Fibroblast of skin of back (primary cell): ENCODE data around the gene USP7.

Experiments
- DNase-seq: peaks from one replicate; pipeline ENCODE4 v3.0.0-alpha.2; 2013

The USP7 gene

DNA sequence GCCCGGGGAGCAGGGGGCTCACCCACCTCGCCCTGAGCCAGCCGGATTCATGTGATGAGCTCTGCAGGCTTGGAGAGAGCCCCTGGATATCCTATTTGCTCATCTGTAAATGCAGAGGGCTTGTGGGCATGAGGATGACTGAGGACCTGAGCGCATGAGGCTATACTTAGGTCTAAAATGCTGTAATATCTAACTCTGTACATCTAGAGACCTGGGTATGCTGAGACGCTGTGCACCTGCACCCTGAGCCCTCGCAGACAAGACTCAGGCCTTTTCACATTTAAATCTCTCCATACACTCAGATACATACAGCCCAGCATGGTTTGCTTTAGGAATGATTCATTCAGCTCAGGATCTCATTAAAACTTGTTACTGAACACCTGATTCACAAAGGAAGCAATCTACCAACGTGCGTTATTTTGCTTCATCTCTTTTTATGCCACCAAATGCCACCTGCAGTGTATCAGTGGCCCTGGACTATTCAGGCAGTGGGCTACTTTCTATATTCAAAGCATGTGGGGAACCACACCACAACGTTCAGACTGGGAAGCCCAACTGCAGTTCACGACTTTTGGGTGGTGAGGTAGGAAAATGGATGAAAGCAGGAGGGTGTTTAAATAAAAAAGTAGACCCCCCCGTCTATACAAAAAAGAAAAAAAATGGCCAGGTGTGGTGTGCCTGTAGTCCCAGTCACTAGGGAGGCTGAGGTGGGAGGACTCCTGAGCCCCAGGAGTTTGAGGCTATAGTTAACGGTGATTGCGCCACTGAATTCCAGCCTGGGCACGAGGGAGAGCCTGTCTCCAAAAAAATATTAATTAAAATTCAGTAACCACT lies 12.0 kb downstream of the USP7 start:
- no peak for DNase-seq

DNA sequence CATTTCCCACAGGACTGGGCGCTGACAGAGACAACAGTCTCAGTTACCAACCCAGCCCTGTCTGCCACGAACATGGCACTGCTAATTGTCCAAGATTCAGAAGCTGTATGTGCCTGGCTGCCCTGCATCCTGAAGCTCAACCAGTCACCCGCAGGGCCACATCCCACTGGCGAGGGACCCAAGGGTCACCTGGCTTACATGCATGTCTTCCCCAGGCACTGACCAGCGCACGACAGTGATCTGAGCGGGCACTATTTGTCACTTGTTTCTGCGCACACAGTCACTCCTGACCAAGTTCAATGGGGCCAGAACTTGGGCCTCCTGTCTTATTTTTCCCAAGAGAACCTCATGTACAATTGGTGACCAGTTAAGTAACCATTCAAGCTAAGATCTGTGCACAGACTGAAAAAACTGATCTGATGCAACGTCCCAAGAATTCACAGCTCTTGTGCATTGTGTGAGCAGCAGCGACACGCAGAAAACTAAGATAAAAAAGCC lies 13.1 kb downstream of the USP7 start:
- peak; percentile 60 for DNase-seq

DNA sequence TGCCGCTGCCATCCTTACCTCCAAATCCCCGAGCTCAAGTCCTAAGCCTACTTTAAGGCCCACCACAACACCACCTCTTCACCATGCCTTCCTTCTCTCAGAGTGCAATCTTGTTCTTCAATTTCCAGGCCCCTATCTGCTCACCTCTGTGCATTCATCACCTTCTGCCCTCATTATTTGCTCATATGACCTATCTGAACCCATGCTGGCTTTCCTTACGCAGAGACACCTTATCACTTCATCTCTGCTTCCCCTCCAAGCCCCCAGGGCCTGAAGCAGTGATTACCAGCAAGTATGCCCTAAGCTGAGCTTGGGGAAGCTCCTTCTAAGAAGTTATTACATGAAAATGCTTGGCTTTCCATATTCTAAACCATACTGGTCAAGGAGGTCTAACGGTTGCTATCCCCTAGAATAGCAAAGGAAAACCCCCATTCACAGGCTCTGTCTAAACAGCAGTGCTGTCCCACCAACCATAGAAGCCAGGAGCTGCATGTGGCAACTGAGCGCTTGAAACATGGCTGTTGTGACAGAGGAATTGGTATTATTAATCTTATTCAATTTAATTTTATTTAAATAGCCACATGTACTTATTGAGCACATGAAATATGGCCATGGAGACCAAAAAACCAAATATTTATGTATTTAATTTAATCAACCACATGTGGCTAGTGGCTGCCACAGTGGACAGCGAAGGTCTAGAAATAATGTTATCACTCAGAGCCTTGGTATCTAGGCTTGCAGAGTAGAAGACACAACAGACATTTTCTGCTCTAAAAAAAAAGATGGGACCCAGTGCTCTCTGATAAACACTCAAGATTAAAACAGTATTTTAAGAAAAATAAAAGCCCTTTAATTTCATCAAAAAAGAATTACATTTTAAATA lies 13.9 kb downstream of the USP7 start:
- DNase-seq = no peak

DNA sequence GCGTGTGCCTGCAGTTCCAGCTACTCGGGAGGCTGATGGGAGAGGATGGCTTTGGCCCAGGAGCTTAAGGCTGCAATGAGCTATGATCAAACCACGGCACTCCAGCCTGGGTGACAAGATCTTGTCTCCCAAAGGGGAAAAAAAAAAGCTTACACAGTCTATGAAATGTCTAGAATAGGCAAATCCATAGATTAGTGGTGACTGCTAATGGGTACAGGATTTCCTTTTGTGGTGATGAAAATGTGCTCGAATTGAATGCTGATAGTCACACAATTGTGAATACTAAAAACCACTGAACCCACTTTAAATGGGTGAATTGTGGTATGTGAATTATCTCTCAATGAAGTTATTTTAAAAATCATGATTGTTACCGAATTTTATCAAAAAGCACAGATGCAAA lies 14.9 kb downstream of the USP7 start:
- no peak for DNase-seq

DNA sequence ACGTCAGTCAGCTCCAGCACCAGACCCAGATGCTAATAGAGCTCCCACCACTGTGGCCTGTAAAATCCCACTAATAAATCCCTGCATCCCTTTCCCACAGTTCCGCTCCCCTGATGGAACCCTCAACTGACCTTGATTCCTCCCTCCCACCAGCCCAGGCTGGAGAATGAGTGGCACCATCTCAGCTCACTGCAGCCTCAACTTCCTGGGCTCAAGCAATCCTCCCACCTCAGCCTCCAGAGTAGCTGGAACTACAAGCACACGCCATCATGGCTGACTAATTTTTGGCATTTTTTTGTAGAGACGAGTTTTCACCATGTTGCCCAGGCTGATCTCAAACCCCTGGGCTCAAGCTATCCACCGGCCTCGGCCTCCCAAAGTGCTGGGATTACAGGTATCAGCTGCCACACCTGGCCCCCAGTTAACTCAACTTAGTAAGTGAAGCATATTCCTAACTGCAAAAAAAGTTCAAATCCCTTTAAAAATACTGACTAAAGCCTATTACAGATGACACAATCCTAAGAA lies 15.6 kb downstream of the USP7 start:
- DNase-seq = no peak

DNA sequence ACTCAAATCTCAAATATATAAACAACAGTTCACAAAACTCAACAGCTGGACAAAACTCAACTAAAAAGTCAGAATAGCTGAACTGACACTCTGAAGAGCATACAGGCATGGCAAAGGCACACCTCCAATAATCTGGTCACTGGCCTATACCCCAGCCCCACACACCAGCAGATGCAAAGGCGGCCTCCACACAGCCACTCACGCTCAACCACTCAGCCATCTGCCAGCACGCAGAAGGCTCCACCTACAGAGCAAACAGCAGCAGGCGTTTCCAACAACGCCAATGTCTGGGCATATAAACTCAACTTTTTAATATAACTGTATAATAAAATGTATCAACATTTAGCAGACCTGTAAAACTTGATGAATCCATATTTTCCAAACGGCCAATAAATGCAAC lies 17.2 kb downstream of the USP7 start:
- no peak for DNase-seq

DNA sequence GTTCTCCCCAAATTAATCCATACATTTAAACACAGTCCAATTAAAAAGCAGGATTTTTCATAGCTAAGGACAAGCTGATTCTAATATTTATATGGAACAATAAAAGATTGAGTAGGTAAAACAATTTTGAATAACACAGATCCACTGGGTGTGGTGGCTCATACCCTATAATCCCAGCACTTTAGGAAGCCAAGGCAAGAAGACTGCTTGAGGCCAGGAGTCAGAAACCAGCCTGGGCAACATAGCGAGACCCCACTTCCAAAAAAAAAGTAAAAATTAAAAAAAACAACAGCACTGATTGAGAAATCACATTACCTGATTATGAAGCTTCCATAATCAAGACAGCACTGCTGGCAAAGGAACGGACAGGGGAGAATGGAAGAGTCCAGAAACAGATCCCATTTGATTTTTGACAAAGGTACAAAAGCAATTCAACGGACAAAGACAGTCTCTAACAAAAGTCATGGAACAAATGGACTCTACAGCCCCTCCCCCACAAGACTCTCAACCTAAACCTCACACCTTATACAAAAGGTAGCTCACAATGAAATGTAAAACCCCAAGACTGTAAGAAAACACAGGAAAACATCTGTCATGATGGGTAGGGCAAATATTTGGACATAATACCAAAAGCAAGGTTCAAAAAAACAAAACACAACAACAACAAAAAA lies 17.9 kb downstream of the USP7 start:
- DNase-seq = no peak

DNA sequence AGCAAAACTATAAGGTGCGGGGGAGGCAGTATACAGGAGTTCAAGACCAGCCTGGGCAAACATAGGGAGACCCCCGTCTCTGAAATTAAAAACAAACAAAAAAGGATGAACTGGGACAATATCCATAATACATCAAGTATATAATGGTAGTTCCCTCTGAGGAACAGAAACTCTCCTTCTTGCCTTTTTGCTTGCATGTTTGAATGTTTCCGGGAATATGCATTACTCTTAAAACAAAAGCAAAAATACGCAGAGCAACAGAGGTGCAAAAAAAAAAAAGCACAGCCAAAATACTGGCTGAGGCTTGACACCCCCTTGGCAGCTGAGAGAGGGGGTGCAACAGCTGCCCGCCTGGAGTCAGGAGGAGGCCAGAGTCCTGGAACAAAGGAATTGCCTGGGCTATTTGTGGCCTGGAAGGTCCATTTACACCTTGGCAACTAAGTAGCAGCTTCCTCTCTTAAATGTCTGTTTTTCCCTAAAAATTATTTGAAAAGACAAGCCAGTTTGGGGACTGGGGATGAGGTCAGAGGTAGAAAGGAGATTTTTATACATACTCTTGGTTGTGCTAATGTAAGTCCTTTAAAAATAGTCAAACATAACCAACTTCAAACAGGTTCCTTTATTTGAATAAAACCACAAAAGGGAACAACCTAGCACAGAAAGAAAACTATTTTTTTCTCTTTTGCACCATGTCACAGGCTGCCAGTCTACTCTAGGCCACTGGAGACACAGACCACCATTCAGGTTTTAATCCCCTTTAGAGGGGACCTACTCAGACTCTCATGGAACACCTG lies 19.5 kb downstream of the USP7 start:
- DNase-seq = no peak

DNA sequence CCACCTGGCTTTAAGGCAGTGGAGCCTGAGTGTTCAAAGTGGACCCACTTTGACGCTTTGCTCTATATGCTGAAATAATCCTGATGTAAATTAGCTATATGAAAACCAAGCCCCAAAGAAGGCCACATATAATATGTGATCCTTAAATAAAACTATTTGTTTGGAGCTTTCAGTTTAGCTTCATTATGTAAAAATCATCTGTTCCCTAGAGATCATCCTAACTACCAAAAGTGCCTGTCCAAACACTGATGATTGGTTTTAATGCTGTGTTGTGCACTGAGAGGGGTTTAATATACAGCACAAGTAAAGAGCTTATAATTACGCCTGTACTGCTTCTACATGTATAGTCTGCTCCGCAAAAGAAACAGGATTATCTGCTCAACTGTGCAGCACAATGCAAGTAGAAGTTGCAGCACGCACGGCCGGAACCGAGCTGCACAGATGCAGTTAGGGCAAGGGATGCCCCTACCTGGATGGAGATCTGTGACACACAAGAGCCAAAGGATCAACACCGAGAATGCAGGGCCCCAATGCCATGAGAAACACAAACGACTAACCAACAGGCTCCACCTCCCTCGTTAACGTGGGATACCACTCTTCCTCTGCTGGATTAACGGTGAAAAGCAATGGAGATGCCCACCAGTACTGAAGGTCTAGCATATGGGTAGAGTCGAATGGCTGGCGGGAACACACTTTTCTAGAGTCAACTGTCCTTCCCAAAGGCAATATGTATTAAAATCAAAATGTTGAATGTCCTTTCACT lies 20.5 kb downstream of the USP7 start:
- DNase-seq = no peak

DNA sequence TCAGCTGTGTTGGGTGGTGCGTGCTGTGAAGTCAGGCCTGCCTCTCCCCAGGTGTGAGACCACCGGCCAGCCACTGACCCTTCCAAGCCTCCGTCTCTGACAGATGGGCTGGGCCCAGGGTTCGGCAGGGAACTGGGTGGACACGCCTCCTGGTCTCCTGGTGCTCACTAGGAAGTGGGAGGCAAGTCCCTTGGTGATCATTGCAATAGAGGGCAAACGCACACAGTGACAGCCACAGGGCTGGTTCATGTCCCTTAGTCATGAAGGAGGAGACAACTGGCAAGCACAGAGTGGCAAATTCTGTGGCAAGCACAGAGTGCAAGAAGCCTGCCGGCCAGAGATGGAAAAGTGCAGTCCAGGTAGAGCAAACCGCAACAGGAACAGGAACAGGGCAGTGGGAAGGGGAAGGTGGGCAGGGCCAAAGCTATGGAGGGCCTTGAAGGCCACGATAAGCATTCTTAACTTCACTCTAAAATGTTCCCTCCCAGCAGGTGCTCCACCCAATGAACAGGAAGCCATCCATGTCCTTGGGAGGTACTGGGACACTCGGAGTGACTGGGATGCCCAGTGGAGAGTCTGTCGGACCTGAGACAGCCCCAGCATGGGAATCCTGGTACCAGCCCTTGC lies 21.9 kb downstream of the USP7 start:
- no peak for DNase-seq

DNA sequence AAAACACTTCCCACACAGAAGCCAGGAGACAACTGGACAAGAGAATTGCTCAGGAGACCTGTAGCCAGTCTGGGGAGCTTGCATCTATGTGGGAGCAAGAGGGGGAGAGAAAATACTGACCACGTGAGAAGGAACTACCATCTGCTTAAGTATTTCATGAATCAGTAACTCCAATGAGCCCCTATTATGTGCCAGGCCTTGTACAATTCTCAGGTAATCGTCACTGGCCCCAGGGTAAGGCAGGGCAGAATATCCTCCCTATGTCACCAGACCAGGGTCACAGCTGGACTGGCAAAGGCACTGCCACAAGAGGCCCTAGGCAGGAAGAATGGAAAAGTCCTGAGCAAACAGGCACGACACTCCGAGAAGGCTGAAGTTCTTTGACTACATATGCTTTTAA lies 25.9 kb downstream of the USP7 start:
- DNase-seq = no peak

DNA sequence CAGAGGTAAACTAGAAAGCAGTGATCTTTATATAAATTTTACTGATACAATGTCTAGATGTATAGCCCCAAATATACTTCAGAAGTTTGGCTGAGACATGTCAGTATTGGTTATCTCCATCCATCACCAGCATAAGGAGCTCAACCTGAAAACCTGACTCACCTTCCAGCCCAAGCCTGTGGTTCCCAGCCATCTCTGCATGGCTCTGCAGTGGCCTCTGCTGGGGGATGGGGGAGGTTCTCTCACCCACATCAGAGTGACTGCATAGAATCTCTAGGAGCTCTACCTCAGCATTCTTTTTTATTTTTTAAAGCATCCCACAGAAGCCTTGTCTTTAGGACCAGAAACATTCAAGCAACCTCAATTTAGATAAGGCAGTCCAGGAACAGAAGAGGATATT lies 27.3 kb downstream of the USP7 start:
- peak; percentile 53 for DNase-seq

DNA sequence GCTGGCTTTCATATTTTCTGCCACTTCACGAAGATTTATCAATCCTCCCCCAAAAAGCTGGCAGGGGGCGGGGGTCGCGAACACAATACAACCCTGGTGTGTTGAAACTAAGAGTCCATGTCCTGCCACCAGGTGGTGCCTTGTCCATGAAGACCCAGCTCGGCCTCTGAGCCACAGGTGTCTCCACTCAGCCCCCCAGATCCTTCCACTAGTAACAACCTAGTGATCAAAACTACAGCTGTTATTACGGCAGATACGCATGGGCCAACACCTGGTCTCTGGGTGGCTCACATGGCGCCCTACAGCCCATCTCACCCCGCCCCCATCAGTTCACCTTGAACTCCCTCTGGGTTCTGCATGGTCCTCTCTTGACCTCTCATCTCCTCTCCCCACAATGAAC lies 27.7 kb downstream of the USP7 start:
- DNase-seq = no peak

DNA sequence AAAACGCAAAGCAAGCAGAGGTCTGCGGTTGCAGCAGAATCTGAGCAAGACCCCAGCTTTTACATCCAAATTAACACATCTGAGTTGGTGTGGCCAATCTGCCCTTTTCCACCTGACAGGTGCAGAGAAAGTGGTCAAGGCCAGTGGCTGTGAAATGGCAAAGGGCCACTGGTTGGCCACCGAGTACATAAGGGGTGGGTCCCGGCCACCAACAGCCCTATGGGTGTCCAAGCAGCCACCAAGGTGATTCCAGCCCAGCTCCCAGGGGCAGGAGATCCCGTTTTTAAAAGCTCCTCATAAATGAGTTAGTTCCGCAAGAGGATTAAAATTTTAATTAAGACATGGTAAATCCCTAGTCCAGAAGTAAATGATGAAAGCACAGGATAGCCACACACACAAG lies 29.1 kb downstream of the USP7 start:
- DNase-seq = no peak

DNA sequence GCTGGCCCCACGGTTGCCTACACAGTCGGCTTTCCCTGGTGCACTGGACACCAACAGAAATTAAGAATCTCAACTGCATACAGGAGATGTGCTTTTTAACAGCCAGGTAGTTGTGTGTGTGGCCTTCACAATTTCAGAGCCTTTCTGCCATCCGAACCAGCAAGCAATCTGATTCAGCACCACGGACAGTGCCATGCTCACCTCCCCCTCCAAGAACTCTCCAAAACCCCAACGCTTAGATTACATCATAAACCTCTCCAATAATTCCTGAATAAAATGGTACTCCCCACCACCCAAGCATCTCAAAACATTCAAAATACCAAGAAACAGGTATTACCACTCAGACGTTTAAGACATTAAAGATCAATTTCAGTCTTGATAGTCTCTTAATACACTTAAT lies 31.8 kb downstream of the USP7 start:
- DNase-seq = peak; percentile 50

DNA sequence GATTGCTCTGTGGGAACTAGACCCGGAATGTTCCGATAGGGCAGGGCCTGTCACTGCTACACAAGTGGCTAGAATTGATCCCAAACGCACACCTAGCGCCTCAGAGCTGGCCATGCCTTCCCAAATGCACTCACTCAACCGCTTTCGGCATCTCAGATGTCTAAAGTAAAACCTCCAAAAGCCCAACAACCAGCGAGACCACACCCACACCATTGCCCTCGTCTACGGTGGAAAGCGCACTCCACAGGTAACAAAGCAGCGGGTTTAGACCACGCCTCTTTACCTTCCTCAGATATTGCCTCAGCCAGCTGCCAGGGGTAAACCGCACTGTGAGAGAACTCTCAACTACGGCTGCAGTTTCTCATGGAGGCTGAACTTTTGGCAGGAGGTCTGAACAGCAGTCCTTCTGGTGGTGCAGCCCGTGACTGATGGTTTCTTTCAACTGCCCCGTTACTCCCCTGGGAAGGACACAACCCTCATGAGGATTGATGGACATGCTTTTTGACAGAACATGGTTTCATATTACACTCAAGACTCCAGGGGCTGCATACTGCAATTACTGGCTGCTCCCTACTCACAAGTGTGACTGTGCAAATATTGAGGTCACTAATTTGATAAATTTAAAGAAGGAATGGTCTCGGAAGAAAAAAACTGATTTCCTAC lies 34.5 kb downstream of the USP7 start:
- DNase-seq = no peak

DNA sequence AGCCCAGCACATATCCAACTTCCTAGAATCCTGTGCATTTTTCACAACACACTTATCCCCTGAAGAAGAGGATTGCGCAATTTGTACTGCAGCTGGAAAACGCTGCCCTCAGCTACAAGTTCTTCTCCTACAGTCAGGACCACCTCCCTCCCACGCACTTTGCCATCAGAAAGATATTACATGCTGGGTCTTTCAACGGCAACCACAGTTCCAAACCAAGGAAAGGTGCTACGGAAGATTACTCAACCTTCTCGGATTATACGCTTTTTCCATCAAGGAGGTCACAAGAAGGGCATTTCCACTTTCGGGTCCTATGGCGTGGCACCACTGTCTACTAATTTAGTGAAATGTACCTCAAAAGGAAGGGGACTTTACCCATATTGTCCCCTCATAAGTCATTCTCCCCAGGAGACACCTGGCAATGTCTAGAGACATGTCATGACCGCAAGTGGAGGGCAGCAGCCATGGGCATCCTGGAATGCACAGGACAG lies 35.2 kb downstream of the USP7 start:
- DNase-seq = no peak

DNA sequence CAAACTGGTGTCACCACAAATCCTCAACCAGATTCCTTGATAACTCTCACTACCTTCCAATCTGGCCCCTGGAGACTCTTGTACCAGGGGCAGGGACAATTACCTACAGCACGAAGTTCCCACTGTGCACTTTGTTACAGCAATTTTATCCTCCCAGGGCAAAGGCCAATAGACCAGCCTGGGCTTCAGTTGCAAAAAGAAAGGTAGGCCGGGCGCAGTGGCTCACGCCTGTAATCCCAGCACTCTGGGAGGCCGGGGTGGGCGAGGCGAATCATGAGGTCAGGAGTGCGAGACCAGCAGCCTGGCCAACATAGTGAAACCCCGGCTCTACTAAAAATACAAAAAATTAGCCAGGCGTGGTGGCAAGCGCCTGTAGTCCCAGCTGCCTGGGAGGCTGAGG lies 36.9 kb downstream of the USP7 start:
- DNase-seq = no peak

DNA sequence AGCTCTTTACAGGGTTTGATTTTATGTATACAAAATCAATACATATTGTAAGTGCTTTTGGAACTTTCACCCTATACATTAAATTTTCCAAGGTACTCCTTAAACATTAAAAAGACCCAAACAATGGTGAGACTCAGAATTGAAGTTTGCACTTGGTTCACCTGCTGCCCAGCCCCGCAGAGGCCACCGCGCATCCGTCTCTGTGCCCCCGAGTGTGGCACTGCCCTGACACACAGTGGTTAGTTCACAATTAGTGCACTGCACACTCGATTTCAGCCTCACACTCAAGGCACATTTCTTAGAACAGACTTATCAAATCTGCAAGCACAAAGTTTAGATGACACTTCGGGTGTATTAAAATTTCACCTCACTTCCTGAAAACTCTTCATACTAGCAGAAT lies 38.3 kb downstream of the USP7 start:
- no peak for DNase-seq

DNA sequence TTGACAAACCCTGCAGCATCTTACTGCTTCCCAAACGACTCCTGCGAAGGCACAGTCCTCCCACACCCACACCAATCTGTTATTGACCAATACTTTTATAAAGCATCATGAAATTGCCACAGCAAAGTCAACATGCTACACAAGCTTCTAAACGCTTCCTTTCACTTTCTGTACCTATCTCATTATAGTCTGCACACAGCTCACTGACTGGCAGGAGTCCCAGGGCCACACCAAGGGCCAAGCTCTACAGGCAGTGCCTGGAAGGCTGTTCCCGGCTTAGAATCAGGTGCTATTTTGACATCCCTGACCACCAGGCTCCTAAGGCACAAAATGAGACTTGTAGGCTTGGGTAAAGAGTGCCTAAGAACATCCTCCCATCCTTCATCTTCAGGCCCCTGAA lies 39.5 kb downstream of the USP7 start:
- DNase-seq = no peak
